Measurements from ENCODE around the gene WHAMM.
"Not testable (repeated sequence)": the region's sequence is repeated elsewhere in the genome, so short reads cannot be mapped to it uniquely, and the experiment has no call there.

Gene WHAMM

GRCh38 chr15:82838096-82838735, 28.8 kb downstream of the WHAMM start:
- no peak for DNase-seq (ENCODE audit: low read depth in 2 of 2)

- DNase-seq (ENCODE audit: low read depth in 2 of 2), result no peak
These were observed 29.7 kb downstream of the WHAMM start for GRCh38 chr15:82839136-82839535.

GRCh38 chr15:82840166-82840565, 30.7 kb downstream of the WHAMM start:
- DNase-seq (ENCODE audit: low read depth in 2 of 2), result no peak

- no peak for DNase-seq (ENCODE audit: low read depth in 2 of 2)
These were observed 34.1 kb downstream of the WHAMM start for GRCh38 chr15:82843566-82843965.

GRCh38 chr15:82845686-82846085, 36.3 kb downstream of the WHAMM start:
- DNase-seq (ENCODE audit: low read depth in 2 of 2), result no peak

GRCh38 chr15:82846621-82847020, 37.2 kb downstream of the WHAMM start:
- DNase-seq (ENCODE audit: low read depth in 2 of 2), result no peak

- DNase-seq (ENCODE audit: low read depth in 2 of 2), result no peak
These were observed 38.3 kb downstream of the WHAMM start for GRCh38 chr15:82847703-82848102.

- no peak for DNase-seq (ENCODE audit: low read depth in 2 of 2)
These were observed 39.0 kb downstream of the WHAMM start for GRCh38 chr15:82848241-82848993.

- DNase-seq (ENCODE audit: low read depth in 2 of 2), result peak in 1 of 2 donors; percentile 16
These were observed 40.4 kb downstream of the WHAMM start for GRCh38 chr15:82849556-82850512.

- DNase-seq (ENCODE audit: low read depth in 2 of 2), result no peak
These were observed 41.3 kb downstream of the WHAMM start for GRCh38 chr15:82850731-82851130.

GRCh38 chr15:82851306-82851850, 42.0 kb downstream of the WHAMM start:
- no peak for DNase-seq (ENCODE audit: low read depth in 2 of 2)

GRCh38 chr15:82851981-82852511, 42.6 kb downstream of the WHAMM start:
- DNase-seq (ENCODE audit: low read depth in 2 of 2), result no peak

GRCh38 chr15:82852941-82853561, 43.6 kb downstream of the WHAMM start:
- no peak for DNase-seq (ENCODE audit: low read depth in 2 of 2)

- DNase-seq (ENCODE audit: low read depth in 2 of 2), result no peak
These were observed 45.1 kb downstream of the WHAMM start for GRCh38 chr15:82854554-82854953.

GRCh38 chr15:82855286-82856100, 46.1 kb downstream of the WHAMM start:
- DNase-seq (ENCODE audit: low read depth in 2 of 2), result no peak

GRCh38 chr15:82856397-82857170, 47.2 kb downstream of the WHAMM start:
- DNase-seq (ENCODE audit: low read depth in 2 of 2), result no peak

GRCh38 chr15:82858932-82859331, 49.5 kb downstream of the WHAMM start:
- DNase-seq (ENCODE audit: low read depth in 2 of 2), result no peak

- DNase-seq (ENCODE audit: low read depth in 2 of 2), result no peak
These were observed 53.5 kb downstream of the WHAMM start for GRCh38 chr15:82862886-82863285.

- no peak for DNase-seq (ENCODE audit: low read depth in 2 of 2)
These were observed 55.5 kb downstream of the WHAMM start for GRCh38 chr15:82864967-82865366.

GRCh38 chr15:82865581-82865980, 56.2 kb downstream of the WHAMM start:
- not testable (repeated sequence) for DNase-seq (ENCODE audit: low read depth in 2 of 2)
